MM.1S (cell line): ENCODE results near the gene LGR5.

ENCODE experiments used
- DNase-seq: peaks from one replicate; pipeline ENCODE4 v3.0.0-alpha.2; 2015
- H2AFZ ChIP-seq: fragments of 300-600 bp; sonication (generic); 2 replicates; pipeline ENCODE4 v1.6.0; 2016; ENCODE audit warnings: antibody characterized with exemption, low read length
- H3F3A ChIP-seq: fragments of 300-600 bp; sonication (generic); 2 replicates; pipeline ENCODE4 v1.6.1; 2016; ENCODE audit warnings: mild to moderate bottlenecking, antibody characterized with exemption, low read length, moderate library complexity, mixed read lengths; ENCODE audit not compliant: insufficient read depth
- H3K27ac ChIP-seq: fragments of 300-600 bp; sonication (generic); 2 replicates; pipeline ENCODE4 v1.5.1; 2016; ENCODE audit warnings: mild to moderate bottlenecking, low read length
- H3K27me3 ChIP-seq: fragments of 300-600 bp; sonication (generic); replicated peaks from 2 replicates; pipeline ENCODE4 v1.6.0; 2016; ENCODE audit warnings: low read length; ENCODE audit not compliant: insufficient read depth
- H3K36me3 ChIP-seq: fragments of 300-600 bp; sonication (generic); replicated peaks from 2 replicates; pipeline ENCODE4 v1.6.1; 2016; ENCODE audit warnings: mild to moderate bottlenecking, low read length, mixed read lengths; ENCODE audit not compliant: insufficient read depth
- H3K4me1 ChIP-seq: fragments of 300-600 bp; sonication (generic); 2 replicates; pipeline ENCODE4 v1.6.1; 2016; ENCODE audit warnings: low read length, mixed read lengths
- H3K4me2 ChIP-seq: fragments of 300-600 bp; sonication (generic); 2 replicates; pipeline ENCODE4 v1.6.0; 2016; ENCODE audit warnings: low read depth, low read length
- H3K4me3 ChIP-seq: fragments of 300-600 bp; sonication (generic); 2 replicates; pipeline ENCODE4 v1.5.1; 2016; ENCODE audit warnings: low read length, mixed read lengths
- H3K79me2 ChIP-seq: fragments of 300-600 bp; sonication (generic); 2 replicates; pipeline ENCODE4 v1.6.1; 2016; ENCODE audit warnings: mixed run types, low read length, mixed read lengths
- H3K9ac ChIP-seq: fragments of 300-600 bp; sonication (generic); 2 replicates; pipeline ENCODE4 v1.6.1; 2016; ENCODE audit warnings: low read length, mixed read lengths
- H3K9me2 ChIP-seq: fragments of 300-600 bp; sonication (generic); replicated peaks from 2 replicates; pipeline ENCODE4 v1.6.1; 2016; ENCODE audit warnings: mild to moderate bottlenecking, low read length, mixed read lengths; ENCODE audit not compliant: insufficient read depth
- H3K9me3 ChIP-seq: fragments of 300-600 bp; sonication (generic); replicated peaks from 2 replicates; pipeline ENCODE4 v1.6.1; 2016; ENCODE audit warnings: mild to moderate bottlenecking, low read length, mixed read lengths; ENCODE audit not compliant: insufficient read depth
- H4K20me1 ChIP-seq: fragments of 300-600 bp; sonication (generic); 2 replicates; pipeline ENCODE4 v1.6.1; 2016; ENCODE audit warnings: mild to moderate bottlenecking, low read length, moderate library complexity, mixed read lengths; ENCODE audit not compliant: insufficient read depth
- CTCF ChIP-seq: fragments of 300-600 bp; sonication (generic); IDR thresholded peaks from 2 replicates; pipeline ENCODE4 v1.5.1; 2016; ENCODE audit warnings: antibody characterized with exemption, low read length, mixed read lengths
- EZH2 ChIP-seq: fragments of 300-600 bp; sonication (generic); optimal IDR thresholded peaks from 2 replicates; pipeline ENCODE3; 2017; ENCODE audit warnings: low read depth, mild to moderate bottlenecking, antibody characterized with exemption, low read length, mixed read lengths
- EZH2phosphoT487 ChIP-seq: fragments of 300-600 bp; sonication (generic); IDR thresholded peaks from 2 replicates; pipeline ENCODE4 v1.6.1; 2018; ENCODE audit warnings: antibody characterized with exemption, low read length

LGR5 gene

GRCh38 chr12:71587012-71587411 lies 147.4 kb downstream of the LGR5 start:
- no peak overlapping the region for H3K9ac ChIP-seq
- no peaks in the 10 kb centered on the region for H3F3A ChIP-seq
- no peak for TF ChIP-seq EZH2phosphoT487
- TF ChIP-seq EZH2, result no peak
- no peak for TF ChIP-seq CTCF
- no peak overlapping the region for H3K4me3 ChIP-seq
- H4K20me1 ChIP-seq, result no peaks in the 10 kb centered on the region
- no peaks in the 10 kb centered on the region for H3K36me3 ChIP-seq
- no peak overlapping the region for H3K4me2 ChIP-seq
- H2AFZ ChIP-seq, result no peak overlapping the region
- no peaks in the 10 kb centered on the region for H3K79me2 ChIP-seq
- no peaks in the 10 kb centered on the region for H3K9me2 ChIP-seq
- no peaks in the 10 kb centered on the region for H3K4me1 ChIP-seq
- no peaks in the 10 kb centered on the region for H3K27me3 ChIP-seq
- no peak for DNase-seq
- H3K9me3 ChIP-seq, result no peaks in the 10 kb centered on the region
- H3K27ac ChIP-seq, result no peak overlapping the region

GRCh38 chr12:71589478-71589881 lies 149.9 kb downstream of the LGR5 start:
- H3F3A ChIP-seq, result no peaks in the 10 kb centered on the region
- no peaks in the 10 kb centered on the region for H3K27me3 ChIP-seq
- TF ChIP-seq EZH2phosphoT487 (no peak), EZH2 (no peak), CTCF (no peak)
- H3K36me3 ChIP-seq, result no peaks in the 10 kb centered on the region
- DNase-seq, result no peak
- H4K20me1 ChIP-seq, result no peaks in the 10 kb centered on the region
- no peak overlapping the region for H2AFZ ChIP-seq
- no peaks in the 10 kb centered on the region for H3K9me3 ChIP-seq
- H3K9me2 ChIP-seq, result no peaks in the 10 kb centered on the region
- no peak overlapping the region for H3K4me2 ChIP-seq
- H3K79me2 ChIP-seq, result no peaks in the 10 kb centered on the region
- no peak overlapping the region for H3K9ac ChIP-seq
- H3K4me1 ChIP-seq, result no peaks in the 10 kb centered on the region
- H3K27ac ChIP-seq, result no peak overlapping the region
- no peak overlapping the region for H3K4me3 ChIP-seq

GRCh38 chr12:71591601-71592000 lies 152.0 kb downstream of the LGR5 start:
- TF ChIP-seq EZH2 (no peak), CTCF (no peak), EZH2phosphoT487 (no peak)
- no peak overlapping the region for H3K9ac ChIP-seq
- no peaks in the 10 kb centered on the region for H3K27me3 ChIP-seq
- DNase-seq, result no peak
- H3K4me3 ChIP-seq, result no peak overlapping the region
- H3F3A ChIP-seq, result no peaks in the 10 kb centered on the region
- no peaks in the 10 kb centered on the region for H3K4me1 ChIP-seq
- H3K9me2 ChIP-seq, result no peaks in the 10 kb centered on the region
- no peak overlapping the region for H3K4me2 ChIP-seq
- no peaks in the 10 kb centered on the region for H3K36me3 ChIP-seq
- H4K20me1 ChIP-seq, result no peaks in the 10 kb centered on the region
- no peaks in the 10 kb centered on the region for H3K9me3 ChIP-seq
- no peaks in the 10 kb centered on the region for H3K79me2 ChIP-seq
- no peak overlapping the region for H2AFZ ChIP-seq
- no peak overlapping the region for H3K27ac ChIP-seq
